Fibroblast of upper back skin (primary cell): ENCODE measurements around the gene ARHGAP18.
A peak's percentile ranks its signal among the peaks of the same experiment; 100 is the strongest.

Source experiments
- DNase-seq: peaks from one replicate; pipeline ENCODE4 v3.0.0-alpha.2; 2013

The ARHGAP18 gene

GRCh38 chr6:129663531-129663930 lies 46.4 kb downstream of the ARHGAP18 start:
- no peak for DNase-seq

DNA sequence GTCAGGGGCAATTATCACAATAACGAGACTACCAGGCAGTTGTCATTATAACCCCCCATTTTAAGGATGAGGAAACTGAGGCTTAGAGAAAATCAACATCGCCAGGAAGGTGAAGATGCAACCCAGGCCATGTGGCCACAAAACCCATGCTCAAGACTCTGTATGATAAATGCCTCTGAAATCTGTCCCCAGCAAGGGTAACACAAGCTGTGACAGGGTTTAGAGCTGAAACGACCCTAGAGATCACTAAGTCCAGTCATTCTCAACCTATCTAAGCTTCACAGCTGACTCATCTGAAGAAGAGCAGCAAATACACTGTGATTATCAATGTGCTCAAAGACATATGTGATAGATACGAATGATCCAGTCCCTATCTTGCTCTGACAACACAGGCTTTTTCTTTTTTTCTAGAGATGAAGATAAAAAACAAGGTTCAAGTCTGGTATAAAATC lies 47.0 kb downstream of the ARHGAP18 start:
- DNase-seq, result no peak

GRCh38 chr6:129662406-129662766 lies 47.6 kb downstream of the ARHGAP18 start:
- DNase-seq, result no peak

GRCh38 chr6:129661536-129662405 lies 48.2 kb downstream of the ARHGAP18 start:
- DNase-seq, result no peak

- DNase-seq, result no peak
Measured at GRCh38 chr6:129660346-129660676, 49.7 kb downstream of the ARHGAP18 start.

DNA sequence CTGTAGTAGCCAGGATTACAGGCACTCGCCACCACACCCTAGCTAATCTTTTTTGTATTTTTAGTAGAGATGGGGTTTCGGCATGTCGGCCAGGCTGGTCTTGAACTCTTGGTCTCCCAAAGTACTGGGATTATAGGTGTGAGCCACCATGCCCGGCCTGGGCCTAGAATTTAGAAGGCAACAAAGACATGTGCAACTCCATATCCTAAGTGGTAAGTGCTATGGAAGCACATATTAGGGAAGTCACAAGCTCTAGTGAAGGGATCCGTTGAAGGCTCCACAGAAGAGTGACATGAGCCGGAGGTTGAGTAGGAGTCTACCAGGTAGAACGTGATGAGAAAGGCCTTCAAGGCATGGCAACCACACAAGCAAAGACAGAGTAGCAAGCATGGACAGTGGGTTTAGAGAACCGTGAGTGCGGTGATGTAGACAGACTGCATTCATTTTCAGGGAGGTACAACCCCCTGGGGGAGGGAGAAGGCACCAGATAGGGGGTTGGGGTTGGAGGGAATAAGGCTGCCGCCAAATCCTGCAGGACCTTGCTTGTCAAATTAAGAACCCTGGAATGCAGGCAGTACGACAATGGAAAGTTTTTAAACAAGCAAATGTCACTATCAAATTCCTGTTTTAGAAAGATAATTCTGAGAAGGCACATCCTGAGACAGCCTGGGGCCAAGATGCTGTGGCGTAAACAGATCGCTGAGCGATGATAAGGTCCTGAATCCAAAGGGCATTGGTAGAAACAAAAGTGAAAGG lies 50.2 kb downstream of the ARHGAP18 start:
- no peak for DNase-seq

GRCh38 chr6:129659167-129659566 lies 50.8 kb downstream of the ARHGAP18 start:
- DNase-seq, result no peak

DNA sequence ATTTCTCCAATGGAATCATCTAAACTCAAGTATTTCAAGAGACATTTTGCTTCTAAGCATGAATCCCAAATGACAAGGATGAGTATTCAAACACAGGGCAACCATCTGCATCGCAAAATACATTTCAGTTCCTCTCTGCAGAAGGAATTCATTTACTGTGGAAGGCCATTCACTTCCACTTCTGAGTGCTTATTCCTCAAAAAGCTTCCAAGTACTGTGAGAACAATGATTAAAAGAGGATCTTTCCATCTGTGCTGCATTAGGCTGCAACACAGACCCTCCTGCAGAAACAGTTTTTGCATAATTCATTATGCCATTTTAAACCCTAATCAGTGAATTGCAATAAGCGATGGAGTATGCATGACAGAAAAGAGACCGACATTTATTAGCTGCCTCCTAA lies 52.5 kb downstream of the ARHGAP18 start:
- no peak for DNase-seq

DNA sequence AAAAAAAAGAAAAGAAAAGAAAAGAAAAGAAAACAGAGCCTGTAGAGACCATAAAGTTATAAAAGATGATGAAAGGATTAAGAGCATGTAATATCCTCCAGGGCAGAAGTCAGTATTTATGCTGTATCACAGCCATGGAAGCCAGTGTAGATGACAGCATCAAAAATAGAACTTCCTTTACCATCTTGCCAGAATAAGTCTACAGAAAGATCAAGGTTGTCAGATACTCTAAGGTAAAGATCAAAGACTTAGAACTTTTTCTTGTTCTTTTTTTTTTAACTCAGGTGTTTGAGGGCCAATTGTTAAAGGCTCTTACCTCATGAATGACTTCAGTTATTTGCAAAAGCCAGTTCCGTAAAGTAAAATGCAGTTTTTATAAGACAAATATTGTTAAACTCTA lies 54.6 kb downstream of the ARHGAP18 start:
- DNase-seq, result no peak

DNA sequence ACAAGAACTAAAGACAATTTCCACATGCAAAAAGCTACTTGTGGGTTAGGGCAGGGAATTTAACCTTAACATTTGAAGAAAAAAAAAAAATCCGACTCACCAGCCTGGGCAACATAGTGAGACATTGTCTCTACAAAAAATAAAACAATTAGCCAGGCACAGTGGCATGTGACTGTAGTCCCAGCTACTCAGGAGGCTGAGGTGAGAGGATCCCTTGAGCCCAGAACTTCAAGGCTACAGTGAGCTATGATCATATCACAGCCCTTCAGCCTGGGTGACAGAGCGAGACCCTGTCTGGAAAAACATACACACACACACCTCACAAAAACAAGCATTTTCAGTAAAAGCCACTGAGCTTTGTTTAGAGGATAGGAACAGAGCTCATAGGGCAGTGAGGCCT lies 56.2 kb downstream of the ARHGAP18 start:
- DNase-seq, result no peak

- no peak for DNase-seq
Measured at GRCh38 chr6:129653229-129653628, 56.7 kb downstream of the ARHGAP18 start.

GRCh38 chr6:129651291-129651691 lies 58.7 kb downstream of the ARHGAP18 start:
- DNase-seq, result no peak

GRCh38 chr6:129648819-129649491 lies 61.0 kb downstream of the ARHGAP18 start:
- no peak for DNase-seq

- DNase-seq, result no peak
Measured at GRCh38 chr6:129647044-129647443, 62.9 kb downstream of the ARHGAP18 start.

GRCh38 chr6:129646642-129647041 lies 63.3 kb downstream of the ARHGAP18 start:
- DNase-seq, result no peak

GRCh38 chr6:129645830-129646579 lies 64.0 kb downstream of the ARHGAP18 start:
- DNase-seq, result no peak

DNA sequence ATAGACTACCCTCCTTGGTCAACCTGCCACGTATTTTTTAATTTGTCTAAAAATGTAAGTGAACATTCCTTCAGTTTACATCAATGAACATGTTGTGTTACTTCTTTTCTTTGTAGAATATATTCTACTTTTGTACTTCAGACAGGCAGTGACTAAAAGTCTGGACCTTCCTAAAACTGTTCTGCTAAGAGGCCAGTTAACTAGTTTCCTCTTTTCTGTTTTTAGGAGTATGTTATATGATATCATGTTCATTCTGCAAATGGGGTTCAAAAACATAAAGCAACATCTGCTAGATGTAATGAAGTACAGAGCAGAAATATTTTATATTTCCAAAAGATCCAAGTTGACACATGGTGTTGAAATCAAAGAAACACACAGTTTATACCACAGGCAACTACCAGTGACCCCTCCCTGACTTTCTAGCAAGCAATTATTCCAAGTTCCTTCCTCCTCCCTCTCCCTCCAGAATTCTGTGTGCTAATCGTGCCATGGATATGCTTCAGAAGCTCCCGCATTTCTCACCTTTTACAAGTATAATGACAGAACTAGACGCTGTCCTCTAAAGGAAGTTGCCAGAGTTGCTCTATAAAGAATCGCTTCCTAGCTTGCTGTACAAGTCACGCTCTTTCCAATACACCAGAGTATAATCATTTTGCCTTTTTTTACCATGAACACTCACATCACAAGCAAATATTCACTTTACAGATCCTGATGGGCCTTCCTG lies 64.7 kb downstream of the ARHGAP18 start:
- peak; percentile 37 for DNase-seq

- peak; percentile 78 for DNase-seq
Measured at GRCh38 chr6:129644567-129645015, 65.4 kb downstream of the ARHGAP18 start.

- DNase-seq, result no peak
Measured at GRCh38 chr6:129643968-129644367, 66.0 kb downstream of the ARHGAP18 start.

- no peak for DNase-seq
Measured at GRCh38 chr6:129643176-129643575, 66.8 kb downstream of the ARHGAP18 start.

DNA sequence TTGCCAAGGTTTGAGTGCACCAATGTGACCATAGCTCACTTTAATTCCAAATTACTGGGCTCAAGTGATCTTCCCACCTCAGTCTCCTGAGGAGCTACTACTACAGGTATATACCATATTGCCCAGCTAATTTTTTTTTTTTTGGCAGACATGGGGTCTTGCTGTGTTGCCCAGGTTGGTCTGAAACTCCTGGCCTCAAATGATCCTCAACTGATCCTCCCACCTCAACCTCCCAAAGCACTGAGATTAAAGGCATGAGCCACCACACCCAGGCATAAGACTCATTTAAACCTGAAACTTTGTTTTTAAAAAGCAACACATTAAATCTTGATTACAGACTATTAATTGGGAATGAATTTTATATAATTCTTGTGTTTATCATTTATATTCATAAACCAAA lies 67.7 kb downstream of the ARHGAP18 start:
- no peak for DNase-seq

- DNase-seq, result peak; percentile 74
Measured at GRCh38 chr6:129641344-129641743, 68.6 kb downstream of the ARHGAP18 start.
